ENCODE measurements around the gene TKFC.

The TKFC gene

DNA sequence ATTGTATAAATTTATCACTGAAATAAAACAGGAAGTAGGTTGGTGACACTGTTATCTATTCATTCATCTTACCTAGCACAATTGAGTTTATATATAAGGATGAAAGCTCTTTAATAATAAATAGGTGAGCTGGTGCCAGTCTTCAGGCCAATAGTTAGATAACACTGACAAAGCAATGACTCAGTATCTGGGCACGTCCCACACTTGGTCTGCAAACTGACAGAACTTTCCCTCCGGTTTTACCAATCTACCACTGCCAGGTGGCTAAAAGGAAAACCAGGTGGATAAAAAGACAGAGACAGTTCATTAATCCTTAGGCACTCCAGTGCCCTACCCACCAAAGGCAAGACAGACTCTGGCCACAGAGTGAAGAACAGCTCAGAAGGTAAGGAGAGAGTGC, 17.8 kb upstream of the TKFC start:
- H3K27me3 ChIP-seq (ENCODE audit: insufficient read depth, low read length): no peaks in the 10 kb centered on the region
- H2BK5ac ChIP-seq (ENCODE audit: low read depth, low read length, poor library complexity): no peak overlapping the region
- no peak overlapping the region for H2AFZ ChIP-seq (ENCODE audit: insufficient read depth, low read length, poor library complexity)
- no peak for DNase-seq
- no peak overlapping the region for H4K91ac ChIP-seq (ENCODE audit: low read depth, low read length)
- H3K9me3 ChIP-seq (ENCODE audit: insufficient read depth, low read depth, low read length): no peaks in the 10 kb centered on the region
- H2AK5ac ChIP-seq (ENCODE audit: low read length): no peak overlapping the region
- no peaks in the 10 kb centered on the region for H3K79me1 ChIP-seq (ENCODE audit: low read length)
- H3K18ac ChIP-seq (ENCODE audit: low read length): no peak overlapping the region
- no peak overlapping the region for H2BK12ac ChIP-seq (ENCODE audit: low read length)
- H4K8ac ChIP-seq (ENCODE audit: low read depth, low read length): no peak overlapping the region
- WGBS (ENCODE audit: extremely low coverage, insufficient coverage, insufficient read length): no CpG with 5 or more reads among the region's 2 CpGs
- no peak overlapping the region for H4K12ac ChIP-seq (ENCODE audit: low read depth, low read length)
- no peak overlapping the region for H3K9ac ChIP-seq (ENCODE audit: low read length)
- no peak overlapping the region for H3K4me3 ChIP-seq (ENCODE audit: low read depth, low read length)
- H3K79me2 ChIP-seq (ENCODE audit: control insufficient read depth, insufficient read depth, low read length, poor library complexity): no peaks in the 10 kb centered on the region
- no peak overlapping the region for H3K4ac ChIP-seq (ENCODE audit: low read depth, low read length)
- no peak overlapping the region for H3K23ac ChIP-seq (ENCODE audit: low read length)
- no peak overlapping the region for H2BK120ac ChIP-seq (ENCODE audit: insufficient read depth, low read length, poor library complexity)
- H3K4me2 ChIP-seq (ENCODE audit: low read length): no peak overlapping the region
- H3K36me3 ChIP-seq (ENCODE audit: control insufficient read depth in 1 of 2, insufficient read depth in 2 of 2, low read length in 2 of 2): peaks cover 56 to 69% of the 10 kb centered on the region in 2 experiments
- no peaks in the 10 kb centered on the region for H3K4me1 ChIP-seq (ENCODE audit: control insufficient read depth in 1 of 2, insufficient read depth in 2 of 2, low read length in 2 of 2)
- H3K27ac ChIP-seq (ENCODE audit: low read depth, low read length): no peak overlapping the region
- H3K14ac ChIP-seq (ENCODE audit: low read length): no peak overlapping the region

DNA sequence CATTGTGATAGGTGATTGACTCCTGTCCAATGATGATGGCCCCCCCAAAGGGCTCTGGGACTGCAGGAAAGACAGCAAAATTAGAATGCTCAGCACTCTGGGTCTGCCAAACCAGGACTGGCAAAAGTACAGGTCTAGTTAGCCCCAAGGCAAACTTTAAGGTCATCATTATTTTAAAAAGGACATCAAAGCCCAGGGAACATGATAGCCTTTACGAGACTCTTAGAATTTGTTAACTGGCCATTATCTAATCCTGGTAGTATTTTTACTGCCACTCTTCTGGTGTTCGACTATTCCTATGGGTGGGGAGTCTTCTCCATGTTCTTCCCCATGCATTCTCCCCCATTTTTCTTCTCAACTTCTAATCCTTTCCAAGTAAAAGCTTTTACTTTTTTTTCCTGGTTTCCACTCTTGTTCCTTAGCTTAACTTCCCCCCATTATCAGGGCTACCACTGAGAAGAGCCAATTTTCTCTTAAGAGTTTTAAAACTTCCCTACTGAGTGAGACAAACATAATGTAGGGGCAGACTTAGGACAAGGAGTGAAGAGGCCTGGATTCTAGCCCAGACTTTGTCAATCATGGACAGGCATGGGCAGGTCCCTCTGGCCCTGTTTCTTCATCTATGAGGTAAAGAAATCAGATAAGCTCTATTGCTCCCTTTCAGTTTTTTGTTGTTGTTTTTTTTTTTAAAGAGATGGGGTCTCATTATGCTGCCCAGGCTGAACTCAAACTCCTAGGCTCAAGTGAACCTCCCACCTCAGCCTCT, 7.2 kb upstream of the TKFC start:
- Histone ChIP-seq H3K27me3 (ENCODE audit: insufficient read depth, low read length) (no peaks in the 10 kb centered on the region), H3K27ac (ENCODE audit: low read depth, low read length) (no peak overlapping the region), H4K91ac (ENCODE audit: low read depth, low read length) (no peak overlapping the region), H2AK5ac (ENCODE audit: low read length) (no peak overlapping the region), H3K14ac (ENCODE audit: low read length) (no peak overlapping the region), H2AFZ (ENCODE audit: insufficient read depth, low read length, poor library complexity) (no peak overlapping the region), H4K8ac (ENCODE audit: low read depth, low read length) (no peak overlapping the region), H3K4ac (ENCODE audit: low read depth, low read length) (no peak overlapping the region), H3K4me2 (ENCODE audit: low read length) (no peak overlapping the region), H3K23ac (ENCODE audit: low read length) (no peak overlapping the region), H3K79me1 (ENCODE audit: low read length) (peaks cover 2% of the 10 kb centered on the region), H2BK120ac (ENCODE audit: insufficient read depth, low read length, poor library complexity) (no peak overlapping the region), H3K9me3 (ENCODE audit: insufficient read depth, low read depth, low read length) (no peaks in the 10 kb centered on the region), H3K36me3 (ENCODE audit: control insufficient read depth in 1 of 2, insufficient read depth in 2 of 2, low read length in 2 of 2) (peaks cover 31 to 58% of the 10 kb centered on the region in 2 experiments), H3K9ac (ENCODE audit: low read length) (no peak overlapping the region), H3K4me3 (ENCODE audit: low read depth, low read length) (no peak overlapping the region), H3K79me2 (ENCODE audit: control insufficient read depth, insufficient read depth, low read length, poor library complexity) (no peaks in the 10 kb centered on the region), H4K12ac (ENCODE audit: low read depth, low read length) (no peak overlapping the region), H3K4me1 (ENCODE audit: control insufficient read depth in 1 of 2, insufficient read depth in 2 of 2, low read length in 2 of 2) (peaks cover 3 to 11% of the 10 kb centered on the region in 2 experiments), H2BK5ac (ENCODE audit: low read depth, low read length, poor library complexity) (no peak overlapping the region), H2BK12ac (ENCODE audit: low read length) (no peak overlapping the region), H3K18ac (ENCODE audit: low read length) (no peak overlapping the region)
- no CpG with 5 or more reads among the region's 2 CpGs for WGBS (ENCODE audit: extremely low coverage, insufficient coverage, insufficient read length)
- DNase-seq: no peak

DNA sequence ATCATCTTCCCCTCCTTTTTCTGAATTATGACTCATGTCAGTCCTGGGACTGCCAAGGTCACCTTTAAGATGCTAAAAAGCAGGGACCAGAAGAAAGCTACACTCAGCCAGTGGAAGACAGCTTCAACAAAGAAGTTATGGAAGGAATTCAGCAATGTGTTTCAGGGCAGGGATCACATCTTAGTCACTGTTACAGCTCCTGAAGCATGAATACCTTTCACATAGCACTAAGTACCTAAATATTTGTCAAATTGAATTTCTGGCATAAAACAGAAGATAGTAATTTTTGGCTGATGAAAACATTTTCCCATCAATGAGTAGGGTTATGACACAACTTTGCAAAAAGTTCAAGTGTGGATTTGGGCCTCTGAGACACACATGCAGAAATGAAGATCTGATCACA, 5.4 kb upstream of the TKFC start:
- DNase-seq: peak; percentile 49 to 82
- Histone ChIP-seq H4K91ac (ENCODE audit: low read depth, low read length) (no peak overlapping the region), H4K8ac (ENCODE audit: low read depth, low read length) (no peak overlapping the region)

GRCh38 chr11:61328351-61328750, 4.7 kb upstream of the TKFC start:
- H3K27ac ChIP-seq (ENCODE audit: low read depth, low read length): no peak overlapping the region
- H3K9me3 ChIP-seq (ENCODE audit: insufficient read depth, low read depth, low read length): peaks cover 2% of the 10 kb centered on the region
- H3K9ac ChIP-seq (ENCODE audit: low read length): no peak overlapping the region

More for the DNA sequence above, 5.4 kb upstream of the TKFC start:
- Histone ChIP-seq H3K4ac (ENCODE audit: low read depth, low read length) (no peak overlapping the region), H3K23ac (ENCODE audit: low read length) (no peak overlapping the region), H3K4me2 (ENCODE audit: low read length) (no peak overlapping the region), H3K18ac (ENCODE audit: low read length) (no peak overlapping the region), H3K27me3 (ENCODE audit: insufficient read depth, low read length) (no peaks in the 10 kb centered on the region), H3K9ac (ENCODE audit: low read length) (no peak overlapping the region), H3K4me3 (ENCODE audit: low read depth, low read length) (no peak overlapping the region), H3K9me3 (ENCODE audit: insufficient read depth, low read depth, low read length) (peaks cover 2% of the 10 kb centered on the region), H4K12ac (ENCODE audit: low read depth, low read length) (no peak overlapping the region), H2AK5ac (ENCODE audit: low read length) (no peak overlapping the region), H3K79me1 (ENCODE audit: low read length) (peaks cover 6% of the 10 kb centered on the region), H2AFZ (ENCODE audit: insufficient read depth, low read length, poor library complexity) (no peak overlapping the region), H2BK12ac (ENCODE audit: low read length) (no peak overlapping the region), H3K27ac (ENCODE audit: low read depth, low read length) (no peak overlapping the region), H2BK120ac (ENCODE audit: insufficient read depth, low read length, poor library complexity) (no peak overlapping the region), H3K4me1 (ENCODE audit: control insufficient read depth in 1 of 2, insufficient read depth in 2 of 2, low read length in 2 of 2) (peaks cover 8 to 12% of the 10 kb centered on the region in 2 experiments), H3K79me2 (ENCODE audit: control insufficient read depth, insufficient read depth, low read length, poor library complexity) (peaks cover 14% of the 10 kb centered on the region), H3K14ac (ENCODE audit: low read length) (no peak overlapping the region), H2BK5ac (ENCODE audit: low read depth, low read length, poor library complexity) (no peak overlapping the region), H3K36me3 (ENCODE audit: control insufficient read depth in 1 of 2, insufficient read depth in 2 of 2, low read length in 2 of 2) (peaks cover 27 to 42% of the 10 kb centered on the region in 2 experiments)

More at GRCh38 chr11:61328351-61328750, 4.7 kb upstream of the TKFC start:
- Histone ChIP-seq H3K4ac (ENCODE audit: low read depth, low read length) (peak overlapping the region; percentile 8), H2AK5ac (ENCODE audit: low read length) (no peak overlapping the region), H3K4me1 (ENCODE audit: control insufficient read depth in 1 of 2, insufficient read depth in 2 of 2, low read length in 2 of 2) (peaks cover 8 to 12% of the 10 kb centered on the region in 2 experiments), H2BK120ac (ENCODE audit: insufficient read depth, low read length, poor library complexity) (no peak overlapping the region), H3K27me3 (ENCODE audit: insufficient read depth, low read length) (no peaks in the 10 kb centered on the region), H2BK12ac (ENCODE audit: low read length) (no peak overlapping the region), H4K8ac (ENCODE audit: low read depth, low read length) (no peak overlapping the region), H4K12ac (ENCODE audit: low read depth, low read length) (no peak overlapping the region), H2AFZ (ENCODE audit: insufficient read depth, low read length, poor library complexity) (no peak overlapping the region), H3K4me3 (ENCODE audit: low read depth, low read length) (no peak overlapping the region), H3K4me2 (ENCODE audit: low read length) (no peak overlapping the region), H4K91ac (ENCODE audit: low read depth, low read length) (no peak overlapping the region), H3K79me2 (ENCODE audit: control insufficient read depth, insufficient read depth, low read length, poor library complexity) (peaks cover 19% of the 10 kb centered on the region), H3K79me1 (ENCODE audit: low read length) (peaks cover 11% of the 10 kb centered on the region), H2BK5ac (ENCODE audit: low read depth, low read length, poor library complexity) (no peak overlapping the region), H3K23ac (ENCODE audit: low read length) (no peak overlapping the region), H3K36me3 (ENCODE audit: control insufficient read depth in 1 of 2, insufficient read depth in 2 of 2, low read length in 2 of 2) (peaks cover 24 to 37% of the 10 kb centered on the region in 2 experiments), H3K14ac (ENCODE audit: low read length) (no peak overlapping the region), H3K18ac (ENCODE audit: low read length) (no peak overlapping the region)
- no CpG with 5 or more reads among the region's 9 CpGs for WGBS (ENCODE audit: extremely low coverage, insufficient coverage, insufficient read length)
- DNase-seq: no peak

Data from trophoblast cell (in vitro differentiated cells and primary cell).